Endometrium (tissue), 2 donors: ENCODE data around the gene POLG2.
"Not testable (repeated sequence)": the region's sequence is repeated elsewhere in the genome, so short reads cannot be mapped to it uniquely, and the experiment has no call there.

Experiments used
- FAIRE-seq: peaks from 2 replicates; lab custom pipeline; 2012; peaks lifted over from hg19 to GRCh38; lab: Jason Lieb, UNC
- donor health status: control.
- donor health status: control.

The POLG2 gene

DNA sequence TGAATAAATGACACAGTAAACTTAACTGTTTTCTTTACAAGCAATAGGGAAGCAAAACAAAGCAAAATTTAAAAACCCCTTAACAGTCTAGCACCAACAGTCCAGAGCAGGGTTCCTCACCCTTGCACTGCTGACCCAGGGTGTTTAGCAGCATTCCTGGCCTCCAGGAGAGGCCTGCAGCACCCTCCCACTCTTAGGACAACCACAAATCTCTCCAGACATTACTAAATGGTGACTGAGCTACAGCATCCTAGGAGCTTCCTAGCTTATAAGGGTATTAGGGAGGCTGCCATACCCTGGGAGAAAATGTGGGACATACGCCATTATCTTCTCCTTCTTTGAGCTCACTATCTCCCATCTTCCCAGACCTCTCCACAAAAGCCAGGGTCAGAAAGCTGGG, 15.9 kb downstream of the POLG2 start:
- no peak for FAIRE-seq

GRCh38 chr17:64477849-64478248, 19.0 kb downstream of the POLG2 start:
- peak; percentile 15 for FAIRE-seq

GRCh38 chr17:64472564-64472963, 24.3 kb downstream of the POLG2 start:
- FAIRE-seq: no peak

DNA sequence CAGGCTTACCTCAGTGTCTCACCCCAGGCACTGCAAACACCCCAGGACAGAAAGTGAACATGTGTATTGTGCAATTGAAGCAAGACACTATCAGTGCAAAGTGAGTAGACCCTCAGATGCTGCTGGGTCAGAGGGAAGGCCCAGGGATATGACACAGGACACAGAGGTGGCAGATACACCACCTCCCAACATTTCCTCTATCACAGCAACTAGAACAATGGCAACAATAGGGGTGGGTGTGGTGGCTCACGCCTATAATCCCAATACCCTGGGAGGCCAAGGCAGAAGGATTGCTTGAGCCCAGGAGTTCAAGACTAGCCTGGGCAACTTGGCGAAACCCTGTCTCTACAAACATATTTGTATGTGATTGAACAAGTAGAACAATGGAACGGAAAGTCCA, 25.4 kb downstream of the POLG2 start:
- no peak for FAIRE-seq

GRCh38 chr17:64470625-64471024, 26.2 kb downstream of the POLG2 start:
- FAIRE-seq: no peak

GRCh38 chr17:64466834-64467233, 30.0 kb downstream of the POLG2 start:
- not testable (repeated sequence) for FAIRE-seq

DNA sequence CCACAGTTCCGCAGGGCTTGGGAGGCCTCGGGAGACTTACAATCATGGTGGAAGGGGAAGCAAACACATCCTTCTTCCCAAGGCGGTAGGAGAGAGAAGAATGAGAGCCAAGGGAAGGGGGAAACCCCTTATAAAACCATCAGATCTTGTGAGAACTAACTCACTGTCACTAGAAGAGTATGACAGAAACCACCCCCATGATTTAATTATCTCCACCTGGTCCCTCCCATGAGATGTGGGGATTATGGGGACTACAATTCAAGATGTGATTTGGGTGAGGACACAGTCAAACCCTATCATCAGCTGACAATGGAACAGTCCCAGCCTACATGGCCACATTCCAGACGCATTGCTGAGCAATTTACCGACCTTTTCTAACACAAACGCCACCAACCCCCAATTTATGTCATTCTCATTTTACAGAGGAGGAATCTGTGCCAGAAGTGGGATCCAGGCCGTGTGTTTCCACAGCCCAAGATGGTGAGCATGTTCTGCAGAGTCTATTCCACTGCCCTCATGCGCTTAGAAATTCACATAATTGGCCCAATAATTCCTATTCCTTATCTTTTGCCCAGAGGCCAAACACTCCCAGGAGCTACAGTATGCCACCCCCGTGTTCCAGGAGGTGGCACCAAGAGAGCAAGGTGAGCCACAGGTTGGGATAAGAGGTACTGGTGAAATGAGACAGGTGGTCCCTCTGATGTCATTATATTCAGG, 30.7 kb downstream of the POLG2 start:
- no peak for FAIRE-seq

DNA sequence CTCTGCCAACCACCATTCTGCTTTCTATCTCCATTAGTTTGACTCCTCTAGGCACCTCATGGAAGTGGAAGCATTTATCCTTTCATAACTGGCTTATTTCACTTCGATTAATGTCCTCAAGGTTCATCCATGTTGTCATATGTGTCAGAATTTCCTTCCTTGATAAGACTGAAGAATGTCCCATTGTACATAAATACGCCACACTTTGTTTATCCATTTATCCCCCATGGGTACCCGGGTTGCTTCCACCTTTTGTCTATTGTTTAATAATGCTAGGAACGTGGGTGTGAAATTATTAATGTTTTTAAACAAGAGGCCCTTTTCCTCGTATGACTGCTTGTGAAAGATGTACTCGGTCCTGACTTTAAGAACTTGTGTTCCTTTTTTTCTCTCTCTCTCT, 35.1 kb downstream of the POLG2 start:
- FAIRE-seq: no peak

DNA sequence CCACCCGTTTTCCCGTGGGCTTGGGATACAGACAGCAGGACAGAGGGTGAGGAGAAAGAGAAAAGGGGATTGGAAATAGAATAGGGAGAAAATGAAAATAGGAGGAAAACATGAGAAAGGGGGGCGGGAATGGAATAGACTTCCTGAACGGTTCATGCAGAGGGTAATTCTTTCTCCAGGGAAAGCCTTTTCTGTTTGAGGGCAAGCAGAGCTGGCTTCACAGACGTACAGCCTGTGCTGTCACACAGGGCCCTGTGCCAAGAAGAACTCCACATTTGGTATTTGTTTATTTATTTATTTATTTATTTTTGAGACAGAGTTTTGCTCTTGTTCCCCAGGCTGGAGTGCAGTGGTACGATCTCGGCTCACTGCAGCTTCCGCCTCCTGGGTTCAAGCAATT, 35.9 kb downstream of the POLG2 start:
- no peak for FAIRE-seq

DNA sequence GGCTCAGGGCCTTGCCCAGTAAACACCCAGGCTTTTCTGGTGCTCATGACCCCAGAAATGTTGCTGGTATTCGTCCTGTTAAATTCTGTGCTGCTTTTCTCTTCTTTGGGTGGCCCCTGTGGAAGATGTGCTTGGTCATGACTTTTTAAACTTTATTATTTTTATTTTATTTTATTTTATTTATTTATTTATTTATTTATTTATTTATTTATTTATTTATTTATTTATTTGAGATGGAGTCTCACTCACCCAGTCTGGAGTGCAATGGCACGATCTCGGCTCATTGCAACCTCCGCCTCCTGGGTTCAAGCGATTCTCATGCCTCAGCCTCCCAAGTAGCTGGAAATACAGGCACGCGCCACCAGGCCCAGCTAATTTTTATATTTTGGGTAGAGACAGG, 37.0 kb downstream of the POLG2 start:
- FAIRE-seq: not testable (repeated sequence)

- FAIRE-seq: no peak
These were observed 37.5 kb downstream of the POLG2 start for GRCh38 chr17:64459284-64459747.

DNA sequence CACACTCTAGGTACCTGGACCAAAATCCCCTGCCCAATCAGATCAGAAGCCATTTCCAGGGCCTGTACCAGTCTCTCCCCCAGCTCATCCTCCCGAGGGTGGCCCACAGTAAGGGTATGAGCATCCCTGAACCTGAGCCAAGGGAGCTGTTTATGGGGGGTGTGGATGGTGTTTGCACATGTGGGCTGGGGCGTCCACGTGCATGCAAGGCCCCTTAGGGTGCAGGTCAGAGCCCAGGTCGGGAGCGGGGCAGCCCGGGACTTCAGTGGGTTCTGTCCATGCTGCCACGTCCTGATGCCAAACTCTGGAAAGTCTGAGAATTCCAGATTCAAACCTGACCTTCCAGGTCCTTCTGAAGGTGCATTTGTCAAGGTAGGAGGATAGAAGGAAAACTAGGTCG, 38.1 kb downstream of the POLG2 start:
- no peak for FAIRE-seq

- no peak for FAIRE-seq
These were observed 39.7 kb downstream of the POLG2 start for GRCh38 chr17:64457156-64457555.

GRCh38 chr17:64455993-64456885, 40.6 kb downstream of the POLG2 start:
- FAIRE-seq: no peak

DNA sequence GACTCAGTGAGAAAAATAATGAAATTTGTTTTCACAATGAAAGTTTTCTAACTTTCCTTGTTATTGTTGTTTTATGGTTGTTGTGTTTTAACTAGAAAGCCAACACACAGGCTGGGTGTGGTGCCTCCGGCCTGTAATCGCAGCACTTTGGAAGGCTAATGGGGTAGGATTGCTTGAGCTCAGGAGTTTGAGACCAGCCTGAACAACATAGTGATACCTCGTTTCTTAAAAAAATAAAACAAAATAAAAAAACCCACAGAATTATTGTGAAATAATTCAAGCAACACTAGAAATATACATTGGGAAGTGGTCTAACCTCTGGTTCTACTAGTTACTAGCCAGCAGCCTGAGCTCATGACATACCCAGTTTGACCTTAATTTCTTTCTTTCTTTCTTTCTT, 47.3 kb downstream of the POLG2 start:
- no peak for FAIRE-seq

GRCh38 chr17:64448665-64449512, 48.0 kb downstream of the POLG2 start, which contains the start of gene MILR1:
Gene MILR1 (plus strand): TSS chr17:64449115. CDS start chr17:64449169, 54 bp downstream.
- no peak for FAIRE-seq

GRCh38 chr17:64447526-64447925, 49.3 kb downstream of the POLG2 start:
- no peak for FAIRE-seq

DNA sequence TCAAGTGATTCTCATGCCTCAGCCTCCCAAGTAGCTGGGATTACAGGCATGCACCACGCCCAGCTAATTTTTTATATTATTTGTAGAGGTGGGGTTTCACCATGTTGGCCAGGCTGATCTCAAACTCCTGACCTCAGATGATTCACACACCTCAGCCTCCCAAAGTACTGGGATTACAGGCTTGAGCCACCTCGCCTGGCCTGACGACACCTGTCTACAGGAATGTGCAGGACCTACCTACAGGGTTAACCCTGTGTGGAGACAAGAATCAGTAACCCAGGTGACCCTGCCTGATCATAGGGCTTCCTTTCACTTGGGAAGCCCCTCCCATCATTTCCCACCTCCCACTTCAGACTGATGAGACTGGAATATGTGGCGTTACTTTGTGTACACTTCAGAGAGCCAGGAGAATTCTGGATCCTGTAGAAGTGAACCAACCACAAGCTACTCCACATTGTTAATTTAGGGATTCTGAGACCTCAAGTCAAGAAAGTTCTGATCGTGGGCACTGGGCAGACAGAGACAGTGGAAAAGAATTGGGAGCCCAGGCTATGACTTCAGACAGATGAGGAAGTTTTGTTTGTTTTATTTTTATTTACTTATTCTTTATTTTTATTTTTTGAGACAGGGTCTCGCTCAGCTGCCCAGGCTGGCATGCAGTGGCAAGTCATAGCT, 53.6 kb downstream of the POLG2 start:
- no peak for FAIRE-seq

- no peak for FAIRE-seq
These were observed 54.3 kb downstream of the POLG2 start for GRCh38 chr17:64442541-64442971.

GRCh38 chr17:64441772-64442540, 54.9 kb downstream of the POLG2 start:
- FAIRE-seq: no peak

DNA sequence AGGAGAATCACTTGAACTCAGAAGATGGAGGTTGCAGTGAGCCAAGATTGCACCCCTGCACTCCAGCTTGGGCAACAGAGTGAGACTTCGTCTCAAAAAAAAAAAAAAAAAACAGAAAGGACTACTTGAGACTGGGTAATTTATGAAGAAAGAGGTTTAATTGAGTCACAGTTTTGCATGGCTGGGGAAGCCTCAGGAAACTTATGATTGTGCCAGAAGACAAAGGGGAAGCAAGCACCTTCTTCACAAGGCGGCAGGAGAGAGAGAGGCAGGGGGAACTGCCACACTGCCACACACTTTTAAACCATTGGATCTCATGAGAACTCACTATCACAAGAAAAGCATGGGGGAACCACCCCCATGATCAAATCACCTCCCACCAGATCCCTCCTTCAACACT, 56.9 kb downstream of the POLG2 start:
- no peak for FAIRE-seq
